NT2/D1 (cell line): ENCODE data around the gene PTPRN2.

Experiments used
- SUZ12 ChIP-seq: IDR thresholded peaks from 2 replicates; pipeline ENCODE4 v1.6.1; 2011; ENCODE audit not compliant: insufficient read length, insufficient read depth; ENCODE audit errors: extremely low read depth
- YY1 ChIP-seq: IDR thresholded peaks from 2 replicates; pipeline ENCODE4 v1.6.1; 2011; ENCODE audit not compliant: insufficient read length, insufficient read depth
- ZNF274 ChIP-seq: IDR thresholded peaks from 2 replicates; pipeline ENCODE4 v1.6.1; 2011; ENCODE audit warnings: mild to moderate bottlenecking, low read depth, low read length

DNA sequence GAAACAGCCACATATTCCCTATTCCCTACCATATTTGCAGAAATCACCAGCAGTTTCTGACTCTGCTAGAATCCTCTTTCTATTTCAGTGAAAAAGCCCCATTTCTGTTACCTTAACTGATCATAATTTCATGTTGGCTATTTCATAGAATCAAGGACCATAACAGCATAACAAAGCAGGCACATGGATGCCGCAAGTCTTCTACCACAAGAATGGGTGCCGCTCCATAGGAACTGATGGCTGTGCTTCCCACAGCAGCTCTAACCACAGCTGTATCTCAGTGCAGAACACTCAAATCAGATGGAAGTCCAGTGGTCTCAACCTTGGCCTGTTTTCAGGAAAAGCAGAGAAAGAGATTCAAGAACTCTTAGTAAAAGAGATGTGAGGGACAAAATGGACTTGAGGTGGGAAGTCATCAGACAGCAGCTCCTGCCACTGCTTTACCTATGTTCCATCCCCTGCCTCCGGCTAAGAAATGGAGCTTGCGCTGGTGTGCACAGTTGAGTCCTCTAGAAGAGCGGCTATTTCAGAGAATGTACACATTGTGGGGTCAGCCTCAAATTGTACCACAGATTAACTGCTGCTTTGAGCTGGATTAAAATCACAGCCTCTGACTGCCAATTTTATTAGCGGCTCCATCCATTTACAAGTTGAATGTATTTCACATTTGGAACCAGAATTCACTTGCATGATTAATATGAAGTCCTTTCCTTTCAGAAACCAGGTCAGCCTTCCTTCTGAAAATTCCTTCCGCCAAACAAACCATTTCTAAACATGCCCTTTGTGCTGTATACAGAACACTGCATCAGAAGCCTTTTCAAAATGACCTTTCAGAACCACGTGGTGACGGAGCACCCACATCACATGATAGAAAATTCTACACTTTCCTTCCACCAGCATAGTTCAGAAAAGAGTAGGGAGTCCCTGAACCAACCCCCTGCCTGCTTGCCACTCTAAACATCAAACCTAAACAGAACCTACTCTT lies 7.7 kb downstream of the PTPRN2 start:
- TF ChIP-seq YY1 (no peak), ZNF274 (no peak), SUZ12 (no peak)
